GM12878 (cell line): ENCODE results near the gene CCNH. TPM values are rescaled to one million over a fixed set of nuclear protein-coding genes. Genes with fewer than 3 reads are reported as not detected.

ENCODE experiments used
- ATAC-seq: fragments of 200-7000 bp; cut with Tn5 transposase; 3 replicates; pipeline ENCODE4 v1.9.1; 2020; ENCODE audit warnings: mild to moderate bottlenecking, moderate library complexity
- BruUV-seq: library from RNA; stranded (reverse); fragments of 400-500 nt; replicated peaks from 2 replicates; lab custom pipeline; 2021; lab: Mats Ljungman, UMichigan
- CTCF ChIA-PET: fragments of 300-600 bp; sonication (Branson Sonifier 250); formaldehyde crosslinking; extraction: SDS; loops from one replicate; lab custom pipeline; 2021; ENCODE audit warnings: inconsistent platforms; lab: Yijun Ruan, JAX
- POLR2A ChIA-PET: fragments of 350-600 bp; formaldehyde crosslinking; extraction: SDS; loops from one replicate; lab custom pipeline; 2021; ENCODE audit warnings: inconsistent platforms; lab: Charles Lee
- RAD21 ChIA-PET: fragments of 300-600 bp; sonication (Branson Sonifier 250); formaldehyde crosslinking; loops from one replicate; lab custom pipeline; 2023; ENCODE audit warnings: antibody characterized with exemption; ENCODE audit not compliant: unreplicated experiment; lab: Charles Lee
- SMC1A ChIA-PET: fragments of 300-600 bp; sonication (Branson Sonifier 250); formaldehyde crosslinking; loops from one replicate; lab custom pipeline; 2023; ENCODE audit not compliant: unreplicated experiment, uncharacterized antibody; lab: Charles Lee
- DNase-seq: peaks from one replicate; pipeline ENCODE4 v3.0.0-alpha.2; 2011; ENCODE audit warnings: low read depth, low spot score
- FAIRE-seq: peaks from 3 replicates; lab custom pipeline; 2011; peaks lifted over from hg19 to GRCh38; lab: Jason Lieb, UNC
- H2AFZ ChIP-seq: 2 replicates; pipeline ENCODE4 v1.6.0; 2011; ENCODE audit warnings: low read depth, low read length, control low read depth; ENCODE audit not compliant: control insufficient read depth
- H3K27ac ChIP-seq: 2 replicates; pipeline ENCODE4 v1.5.1; 2011; ENCODE audit warnings: control low read depth; ENCODE audit not compliant: control insufficient read depth, insufficient read depth
- H3K27me3 ChIP-seq, 2 experiments: replicated peaks in 1 of 2; 2 replicates each; pipeline versions ENCODE4 v1.6.0 to v1.6.1; 2011; ENCODE audit warnings: low read length in 1 of 2; ENCODE audit not compliant: control insufficient read depth in 2 of 2, insufficient read depth in 2 of 2
- H3K36me3 ChIP-seq, 2 experiments: 2 replicates each; pipeline ENCODE4 v1.5.1; 2011; ENCODE audit warnings: low read length in 1 of 2; ENCODE audit not compliant: control insufficient read depth in 2 of 2, insufficient read depth in 2 of 2
- H3K4me1 ChIP-seq: 2 replicates; pipeline ENCODE4 v1.6.1; 2011; ENCODE audit warnings: mild to moderate bottlenecking, low read length, moderate library complexity, mixed read lengths; ENCODE audit not compliant: control insufficient read depth, insufficient read depth
- H3K4me2 ChIP-seq: 2 replicates; pipeline ENCODE4 v1.6.0; 2011; ENCODE audit warnings: control low read depth; ENCODE audit not compliant: control insufficient read depth, insufficient read depth
- H3K4me3 ChIP-seq: fragments of 200-600 bp; sonication (generic); 2 replicates; pipeline ENCODE4 v1.5.1; 2016
- H3K79me2 ChIP-seq: 2 replicates; pipeline ENCODE4 v1.6.0; 2011; ENCODE audit warnings: low read length; ENCODE audit not compliant: control insufficient read depth, insufficient read depth
- H3K9ac ChIP-seq: 2 replicates; pipeline ENCODE4 v1.8.0; 2011; ENCODE audit warnings: low read length, control low read depth, mixed read lengths; ENCODE audit not compliant: control insufficient read depth, insufficient read depth
- H3K9me3 ChIP-seq: replicated peaks from 3 replicates; pipeline ENCODE4 v1.5.1; 2011; ENCODE audit warnings: mild to moderate bottlenecking, low read length; ENCODE audit not compliant: control insufficient read depth, insufficient read depth
- H4K20me1 ChIP-seq: 2 replicates; pipeline ENCODE4 v1.6.0; 2011; ENCODE audit not compliant: control insufficient read depth, insufficient read depth
- BCLAF1 ChIP-seq: fragments of 450-650 bp; IDR thresholded peaks from 2 replicates; pipeline ENCODE4 v1.6.1; 2017; ENCODE audit warnings: antibody characterized with exemption, mild to moderate bottlenecking, moderate library complexity
- CEBPB ChIP-seq, 2 experiments: fragments of 150-350 bp in 1 of 2; IDR thresholded peaks; 2 replicates each; pipeline ENCODE4 v1.6.1; 2012 to 2014; ENCODE audit warnings: low read depth in 2 of 2, low read length in 2 of 2, borderline replicate concordance in 1 of 2, inconsistent platforms in 1 of 2
- CEBPZ ChIP-seq: fragments of 150-350 bp; IDR thresholded peaks from 2 replicates; pipeline ENCODE4 v1.6.1; 2016; ENCODE audit warnings: low read depth, low read length
- ELK1 ChIP-seq: IDR thresholded peaks from 2 replicates; pipeline ENCODE4 v1.6.1; 2012; ENCODE audit warnings: low read depth, low read length, improper control_type of control experiment
- GABPA ChIP-seq: IDR thresholded peaks from 2 replicates; pipeline ENCODE4 v1.6.1; 2014; ENCODE audit warnings: antibody characterized with exemption, low read depth, mild to moderate bottlenecking, inconsistent platforms
- IRF5 ChIP-seq: fragments of 450-650 bp; IDR thresholded peaks from 2 replicates; pipeline ENCODE4 v1.6.1; 2017; ENCODE audit warnings: borderline replicate concordance
- JUND ChIP-seq: IDR thresholded peaks from 2 replicates; pipeline ENCODE4 v1.6.1; 2012; ENCODE audit warnings: low read depth, mild to moderate bottlenecking, low read length, improper control_type of control experiment, moderate library complexity
- KLF5 ChIP-seq: fragments of 450-650 bp; IDR thresholded peaks from 2 replicates; pipeline ENCODE4 v1.6.1; 2014; ENCODE audit warnings: mild to moderate bottlenecking; ENCODE audit not compliant: partially characterized antibody
- MAX ChIP-seq: IDR thresholded peaks from 2 replicates; pipeline ENCODE4 v1.6.1; 2012; ENCODE audit warnings: low read depth, low read length, improper control_type of control experiment
- NFYA ChIP-seq: IDR thresholded peaks from 2 replicates; pipeline ENCODE4 v1.6.1; 2011; ENCODE audit warnings: low read depth, mild to moderate bottlenecking, low read length, improper control_type of control experiment, borderline replicate concordance
- RFX5 ChIP-seq: IDR thresholded peaks from 2 replicates; pipeline ENCODE4 v1.6.1; 2011; ENCODE audit warnings: low read depth, low read length, improper control_type of control experiment
- USF1 ChIP-seq: IDR thresholded peaks from 2 replicates; pipeline ENCODE4 v1.6.1; 2011; ENCODE audit warnings: borderline replicate concordance, low read depth, mild to moderate bottlenecking, moderate library complexity, mixed read lengths, low read length; ENCODE audit not compliant: insufficient read depth; ENCODE audit errors: extremely low read length
- ZBED1 ChIP-seq: IDR thresholded peaks from 2 replicates; pipeline ENCODE4 v1.6.1; 2016; ENCODE audit warnings: borderline replicate concordance
- ZNF217 ChIP-seq: fragments of 450-650 bp; IDR thresholded peaks from 2 replicates; pipeline ENCODE4 v1.6.1; 2017; ENCODE audit warnings: antibody characterized with exemption, mild to moderate bottlenecking
- WGBS: methylation state at CpG from one replicate; pipeline ENCODE4 v1.1.6; 2016; ENCODE audit warnings: low lambda C conversion rate; ENCODE audit not compliant: insufficient replicate concordance, insufficient coverage; ENCODE audit errors: missing lambda C conversion rate; 5-methylcytosine and 5-hydroxymethylcytosine counted together
- in situ Hi-C: fragments of 300-500 bp; cut with MboI; formaldehyde crosslinking; loops from 9 replicates; pipeline ENCODE4 v1.14.3; 2018; ENCODE audit warnings: mixed read lengths
- intact Hi-C: fragments of 100-400 bp; cut with micrococcal nuclease; formaldehyde crosslinking; loops from one replicate; pipeline ENCODE4 v1.14.2; 2022; ENCODE audit not compliant: unreplicated experiment
- polyA plus RNA-seq, 11 experiments: library from polyadenylated mRNA; depleted of rRNA in 4 of 11; unstranded in 6 of 11; stranded (reverse) in 5 of 11; fragments of >200 nt; fragmentation: Nextera tagmentation in 4 of 11; fragmentation: Illumina TruSeq in 1 of 11; extraction: Ambion mirVana in 4 of 11; extraction: Trizol in 1 of 11; gene quantifications; 1 replicate in 1 of 11; 2 replicates in 10 of 11; pipeline versions ENCODE4 v1.2.1 to v1.2.3, GENCODE V29; 2011 to 2016; ENCODE audit warnings: inconsistent platforms in 2 of 11, missing spikeins in 2 of 11, low read depth in 1 of 11
- total RNA-seq, 4 experiments: library from RNA; depleted of rRNA in 3 of 4; stranded (reverse); fragments of >200 nt in 3 of 4; fragmentation: Illumina TruSeq in 1 of 4; extraction: Trizol in 1 of 4; gene quantifications; 2 replicates each; pipeline versions ENCODE4 v1.2.1 to v1.2.3, GENCODE V29; 2013 to 2021

The CCNH gene
- total and polyA plus RNA-seq, 10 of the 15 experiments (the other 5 are each of a cell fraction or from before 2014, with no cell fraction given): 43.9 to 116 (median 81.4) TPM

GRCh38 chr5:87434461-87434860 is 21.7 kb upstream of the CCNH start:
- ATAC-seq (no peak), FAIRE-seq (no peak), DNase-seq (no peak)
- Histone ChIP-seq H3K4me1 (no peaks in the 10 kb centered on the region), H3K79me2 (no peaks in the 10 kb centered on the region), H3K9me3 (no peaks in the 10 kb centered on the region), H3K4me2 (no peak overlapping the region), H2AFZ (no peak overlapping the region), H3K27me3 (no peaks in the 10 kb centered on the region), H4K20me1 (no peaks in the 10 kb centered on the region), H3K27ac (no peak overlapping the region), H3K4me3 (no peak overlapping the region), H3K36me3 (no peaks in the 10 kb centered on the region), H3K9ac (no peak overlapping the region)
- BruUV-seq: no TSS peak
- CTCF ChIA-PET: no interaction called here
- SMC1A ChIA-PET: no interaction called here
- POLR2A ChIA-PET: no interaction called here
- RAD21 ChIA-PET: no interaction called here
- 0% methylated on average over 1 of the region's 1 CpG for WGBS
- in situ Hi-C loops (no loop called here), intact Hi-C loops (no loop called here)
- TF ChIP-seq USF1 (no peak), BCLAF1 (no peak), RFX5 (no peak), ELK1 (no peak), ZNF217 (no peak), JUND (no peak), KLF5 (no peak), CEBPB (IDR thresholded peaks at IDR 0.05; ENCODE audit: borderline replicate concordance in 1 of 2, low read depth in 2 of 2, low read length in 2 of 2) (no peak), ZBED1 (no peak), GABPA (no peak), IRF5 (no peak), MAX (no peak), NFYA (no peak), CEBPZ (no peak)
